ENCODE data around the gene MED29.

The MED29 gene

GRCh38 chr19:39384839-39385568 lies 6.2 kb upstream of the MED29 start:
- no peak for TF ChIP-seq EZH2 (optimal IDR thresholded peaks at IDR 0.05; ENCODE audit: low read depth, low read length)
- TF ChIP-seq CTCF (IDR thresholded peaks at IDR 0.05; ENCODE audit: low read length): no peak
- peaks cover 5% of the 10 kb centered on the region for H3K4me1 ChIP-seq (ENCODE audit: low read length)
- no peaks in the 10 kb centered on the region for H3K9me3 ChIP-seq (replicated peaks; ENCODE audit: insufficient read depth, low read length)
- no peaks in the 10 kb centered on the region for H3K9me2 ChIP-seq (replicated peaks; ENCODE audit: insufficient read depth, low read length)
- H3K4me3 ChIP-seq (ENCODE audit: low read length): no peak overlapping the region
- H3K27ac ChIP-seq (ENCODE audit: low read length): no peak overlapping the region
- no peak overlapping the region for H2AFZ ChIP-seq (ENCODE audit: low read length)
- H3K79me2 ChIP-seq (ENCODE audit: low read length): peaks cover 12% of the 10 kb centered on the region
- no peaks in the 10 kb centered on the region for H3K36me3 ChIP-seq (replicated peaks; ENCODE audit: insufficient read depth, low read length)
- no peaks in the 10 kb centered on the region for H3K27me3 ChIP-seq (replicated peaks; ENCODE audit: insufficient read depth, low read length)
- H3F3A ChIP-seq (ENCODE audit: insufficient read depth, low read length): no peaks in the 10 kb centered on the region
- H3K9ac ChIP-seq (ENCODE audit: low read length): no peak overlapping the region
- no peaks in the 10 kb centered on the region for H4K20me1 ChIP-seq (ENCODE audit: insufficient read depth, low read length)
- no peak overlapping the region for H3K4me2 ChIP-seq (ENCODE audit: low read depth, low read length)
- no peak for DNase-seq

GRCh38 chr19:39385629-39386411 lies 5.4 kb upstream of the MED29 start:
- Histone ChIP-seq H3K4me2 (ENCODE audit: low read depth, low read length) (no peak overlapping the region), H3K4me1 (ENCODE audit: low read length) (peaks cover 7% of the 10 kb centered on the region), H3F3A (ENCODE audit: insufficient read depth, low read length) (no peaks in the 10 kb centered on the region), H3K9ac (ENCODE audit: low read length) (no peak overlapping the region), H3K4me3 (ENCODE audit: low read length) (no peak overlapping the region), H3K9me2 (replicated peaks; ENCODE audit: insufficient read depth, low read length) (no peaks in the 10 kb centered on the region), H3K27me3 (replicated peaks; ENCODE audit: insufficient read depth, low read length) (no peaks in the 10 kb centered on the region), H2AFZ (ENCODE audit: low read length) (no peak overlapping the region), H3K27ac (ENCODE audit: low read length) (no peak overlapping the region), H3K36me3 (replicated peaks; ENCODE audit: insufficient read depth, low read length) (no peaks in the 10 kb centered on the region), H3K79me2 (ENCODE audit: low read length) (peaks cover 19% of the 10 kb centered on the region), H4K20me1 (ENCODE audit: insufficient read depth, low read length) (no peaks in the 10 kb centered on the region), H3K9me3 (replicated peaks; ENCODE audit: insufficient read depth, low read length) (no peaks in the 10 kb centered on the region)
- no peak for DNase-seq
- TF ChIP-seq CTCF (IDR thresholded peaks at IDR 0.05; ENCODE audit: low read length) (no peak), EZH2 (optimal IDR thresholded peaks at IDR 0.05; ENCODE audit: low read depth, low read length) (no peak), EZH2phosphoT487 (IDR thresholded peaks at IDR 0.05; ENCODE audit: low read length) (no peak)

GRCh38 chr19:39386557-39386956 lies 4.6 kb upstream of the MED29 start:
- H3F3A ChIP-seq (ENCODE audit: insufficient read depth, low read length): peaks cover 3% of the 10 kb centered on the region; the same call in 1 of the 2 replicates
- no peak for TF ChIP-seq CTCF (IDR thresholded peaks at IDR 0.05; ENCODE audit: low read length)
- TF ChIP-seq EZH2phosphoT487 (IDR thresholded peaks at IDR 0.05; ENCODE audit: low read length): no peak
- no peak for TF ChIP-seq EZH2 (optimal IDR thresholded peaks at IDR 0.05; ENCODE audit: low read depth, low read length)
- H3K79me2 ChIP-seq (ENCODE audit: low read length): peaks cover 22% of the 10 kb centered on the region
- DNase-seq: no peak
- no peaks in the 10 kb centered on the region for H3K9me2 ChIP-seq (replicated peaks; ENCODE audit: insufficient read depth, low read length)
- H3K4me3 ChIP-seq (ENCODE audit: low read length): no peak overlapping the region
- H3K36me3 ChIP-seq (replicated peaks; ENCODE audit: insufficient read depth, low read length): no peaks in the 10 kb centered on the region
- H4K20me1 ChIP-seq (ENCODE audit: insufficient read depth, low read length): no peaks in the 10 kb centered on the region
- H2AFZ ChIP-seq (ENCODE audit: low read length): no peak overlapping the region
- no peaks in the 10 kb centered on the region for H3K9me3 ChIP-seq (replicated peaks; ENCODE audit: insufficient read depth, low read length)
- peaks cover 7% of the 10 kb centered on the region for H3K4me1 ChIP-seq (ENCODE audit: low read length)
- H3K27me3 ChIP-seq (replicated peaks; ENCODE audit: insufficient read depth, low read length): no peaks in the 10 kb centered on the region
- no peak overlapping the region for H3K4me2 ChIP-seq (ENCODE audit: low read depth, low read length)
- H3K9ac ChIP-seq (ENCODE audit: low read length): no peak overlapping the region
- H3K27ac ChIP-seq (ENCODE audit: low read length): no peak overlapping the region
